Adrenal gland (tissue), 12 donors: ENCODE measurements around the gene HSD11B2. TPM values are rescaled to one million over a fixed set of nuclear protein-coding genes. Genes with fewer than 3 reads are reported as not detected.

Experiments
- DNase-seq, 7 donors: peaks; one replicate each; pipeline ENCODE4 v3.0.0-alpha.2; 2019 to 2020
- H3K27ac ChIP-seq, 5 donors: fragments of 200-600 bp; sonication (generic) in 4 of 5; 1 replicate in 3 of 5; 2 replicates in 2 of 5; pipeline versions ENCODE4 v1.5.1 to v1.8.0; 2016 to 2020; ENCODE audit warnings: mild to moderate bottlenecking in 1 of 5
- H3K27me3 ChIP-seq: fragments of 200-600 bp; 2 replicates; pipeline ENCODE4 v1.8.0; 2021
- H3K36me3 ChIP-seq, 2 donors: fragments of 200-600 bp; replicated peaks in 1 of 2; 1 replicate in 1 of 2; 2 replicates in 1 of 2; pipeline versions ENCODE4 v1.5.1 to v1.8.0; 2018 to 2022
- H3K4me1 ChIP-seq, 2 donors: fragments of 200-600 bp; replicated peaks in 1 of 2; 1 replicate in 1 of 2; 2 replicates in 1 of 2; pipeline versions ENCODE4 v1.5.1 to v1.8.0; 2018 to 2021
- H3K4me3 ChIP-seq, 4 donors: fragments of 200-600 bp; sonication (generic) in 3 of 4; one replicate each; pipeline ENCODE4 v1.5.1; 2016 to 2018
- H3K9me3 ChIP-seq, 3 donors: fragments of 200-600 bp; sonication (generic) in 1 of 3; replicated peaks in 1 of 3; 1 replicate in 2 of 3; 2 replicates in 1 of 3; pipeline versions ENCODE4 v1.5.1 to v1.8.0; 2016 to 2021
- CTCF ChIP-seq, 6 experiments: fragments of 450-650 bp in 4 of 6; fragments of 200-600 bp in 2 of 6; sonication (generic) in 1 of 6; IDR thresholded peaks; 1 replicate in 5 of 6; 2 replicates in 1 of 6; pipeline versions ENCODE4 v1.5.1 to v1.8.0; 2016 to 2021; ENCODE audit warnings: antibody characterized with exemption in 6 of 6, mild to moderate bottlenecking in 2 of 6, moderate library complexity in 1 of 6
- POLR2A ChIP-seq, 2 donors: fragments of 450-650 bp; IDR thresholded peaks; one replicate each; pipeline ENCODE4 v1.6.1; 2017; ENCODE audit warnings: antibody characterized with exemption in 2 of 2, mild to moderate bottlenecking in 2 of 2, moderate library complexity in 1 of 2
- WGBS, 4 donors: extraction: QIAGEN DNeasy Blood & Tissue Kit in 2 of 4; methylation state at CpG; one replicate each; pipeline versions ENCODE4 v1.1.5 to v1.1.7; 2013 to 2017; 5-methylcytosine and 5-hydroxymethylcytosine counted together
- intact Hi-C, 2 donors: fragments of 100-400 bp; cut with DNase I; formaldehyde crosslinking; loops; one replicate each; pipeline versions ENCODE4 v1.14.1 to v1.15.0; 2022 to 2023
- polyA plus RNA-seq, 3 donors: library from polyadenylated mRNA; stranded (reverse); fragments of 200-250 nt in 2 of 3; fragments of 350-450 nt in 1 of 3; fragmentation: Illumina TruSeq in 1 of 3; extraction: RNeasy Lipid Tissue Mini Kit (QIAGEN cat#74804) in 1 of 3; gene quantifications; one replicate each; pipeline ENCODE4 v1.2.3, GENCODE V29; 2013 to 2014
- total RNA-seq, 9 donors: library from RNA; depleted of rRNA in 4 of 9; stranded (reverse); fragments of >200 nt in 4 of 9; fragments of 120-200 nt in 1 of 9; fragmentation: NEBNext Ultra II Directional in 1 of 9; extraction: Animal tissue kit (Norgen Biotek cat#: 25700) in 1 of 9; gene quantifications; one replicate each; pipeline versions ENCODE4 v1.1.0 to v1.2.4, GENCODE V29; 2013 to 2023
- donor health status: healthy with polysubstance abuse.
- donor health status: Bipolar disorder and iron deficiency.
- donor health status: DM: yes; HTN: yes; CAD: no.
- donor health status: DM: no; HTN: no; CAD: no.
- donor health status: DM: no; HTN: no; CAD: no.
- donor health status: DM: yes; HTN: yes; CAD: no.

Gene HSD11B2
- total and polyA plus RNA-seq, 12 donors = 0.69 to 12.3 (median 4.0) TPM

GRCh38 chr16:67438824-67439393 is 8.0 kb downstream of the HSD11B2 start:
- WGBS, 4 donors = 93 to 96% (median 96%) methylated on average over 17 to 19 of the region's 19 CpGs
- TF ChIP-seq CTCF (IDR thresholded peaks at IDR 0.05) (no peak), POLR2A (IDR thresholded peaks at IDR 0.05) (no peak)
- H3K4me3 ChIP-seq = no peak overlapping the region
- intact Hi-C loops = no loop called here
- peaks cover 16 to 25% of the 10 kb centered on the region in 2 donors for H3K4me1 ChIP-seq
- H3K36me3 ChIP-seq = peaks cover 0 to 39% of the 10 kb centered on the region in 2 donors
- no peaks in the 10 kb centered on the region for H3K9me3 ChIP-seq
- no peak overlapping the region for H3K27ac ChIP-seq
- no peaks in the 10 kb centered on the region for H3K27me3 ChIP-seq
- DNase-seq = no peak

- TF ChIP-seq CTCF (IDR thresholded peaks at IDR 0.05) (no peak), POLR2A (IDR thresholded peaks at IDR 0.05) (no peak)
- peaks cover 40 to 49% of the 10 kb centered on the region in 2 donors for H3K4me1 ChIP-seq
- peak in 1 of 7 donors; percentile 84 for DNase-seq
- no peak overlapping the region for H3K4me3 ChIP-seq
- intact Hi-C loops = no loop called here
- no peaks in the 10 kb centered on the region for H3K9me3 ChIP-seq
- WGBS, 4 donors = 81 to 100% (median 90%) methylated on average over 2 to 17 of the region's 17 CpGs
- peaks cover 0 to 45% of the 10 kb centered on the region in 2 donors for H3K36me3 ChIP-seq
- H3K27me3 ChIP-seq = no peaks in the 10 kb centered on the region
- H3K27ac ChIP-seq = peak overlapping the region in 1 of 5 donors; percentile 85
Observed at GRCh38 chr16:67441271-67441753, 10.4 kb downstream of the HSD11B2 start.

DNA sequence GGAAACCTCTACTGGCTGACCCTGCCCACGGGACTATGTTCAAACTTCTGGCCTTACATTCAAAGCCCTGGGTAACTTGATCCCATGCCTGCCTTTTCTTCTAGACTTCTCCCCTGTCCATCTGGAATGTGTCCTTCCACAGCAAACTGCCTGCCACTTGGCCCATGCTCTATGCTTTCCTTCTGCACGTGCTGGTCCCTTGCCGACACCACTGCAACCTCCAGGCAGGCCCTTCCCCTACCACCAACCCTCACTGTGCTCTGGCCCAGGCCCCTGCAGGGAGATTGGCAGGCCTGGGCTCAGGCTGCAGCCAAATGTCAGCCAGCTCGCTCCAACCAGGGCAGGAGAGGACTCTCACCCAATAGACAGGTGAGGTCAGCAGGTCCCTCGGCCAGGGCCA is 11.0 kb downstream of the HSD11B2 start:
- no peak for DNase-seq
- TF ChIP-seq CTCF (IDR thresholded peaks at IDR 0.05) (no peak), POLR2A (IDR thresholded peaks at IDR 0.05) (no peak)
- Histone ChIP-seq H3K4me3 (no peak overlapping the region), H3K9me3 (no peaks in the 10 kb centered on the region), H3K27me3 (no peaks in the 10 kb centered on the region), H3K4me1 (peaks cover 46 to 55% of the 10 kb centered on the region in 2 donors), H3K27ac (peak overlapping the region in 1 of 5 donors; percentile 85), H3K36me3 (peaks cover 0 to 40% of the 10 kb centered on the region in 2 donors)
- intact Hi-C loops = no loop called here
- WGBS, 4 donors = 73 to 83% (median 75%) methylated on average over 5 of the region's 5 CpGs

DNA sequence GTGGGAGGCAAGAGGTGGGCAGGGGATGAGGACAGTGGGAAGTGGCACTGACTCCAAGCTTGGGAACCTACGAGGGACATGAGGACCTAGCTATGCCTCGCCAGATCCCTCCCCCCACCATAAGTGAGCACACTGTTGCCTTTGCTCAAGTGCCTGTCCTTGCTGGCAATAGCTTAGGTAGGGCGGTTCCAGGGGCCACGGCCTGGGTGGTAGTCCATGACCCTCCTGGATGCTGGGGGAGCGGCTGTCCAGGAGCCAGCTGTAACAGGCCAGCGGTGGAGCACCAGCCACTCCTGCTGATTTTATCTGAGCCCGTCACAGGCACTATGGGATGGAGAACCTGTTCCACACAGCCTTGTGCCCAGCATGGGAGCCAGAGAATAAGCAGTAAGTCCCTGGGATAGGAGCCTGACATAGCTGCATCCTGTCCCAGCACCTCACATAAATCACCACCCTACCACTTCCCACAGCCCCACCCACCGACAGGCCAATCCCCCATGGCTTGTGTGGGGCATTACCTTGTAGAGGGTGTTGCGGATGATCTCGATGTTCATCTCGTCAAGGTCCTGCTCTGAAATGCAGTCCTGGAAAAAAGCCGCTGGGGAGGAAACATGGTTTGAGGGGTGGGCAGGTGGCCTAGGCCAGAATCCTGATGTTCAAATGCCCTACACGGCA is 11.8 kb downstream of the HSD11B2 start:
- 60 to 71% (median 66%) methylated on average over 1 to 13 of the region's 13 CpGs for WGBS, 4 donors
- Histone ChIP-seq H3K27me3 (no peaks in the 10 kb centered on the region), H3K36me3 (peaks cover 0 to 32% of the 10 kb centered on the region in 2 donors), H3K4me1 (peaks cover 54 to 63% of the 10 kb centered on the region in 2 donors), H3K4me3 (no peak overlapping the region), H3K9me3 (no peaks in the 10 kb centered on the region), H3K27ac (peak overlapping the region in 4 of 5 donors; percentile 53 to 85 (median 76))
- TF ChIP-seq POLR2A (IDR thresholded peaks at IDR 0.05) (no peak), CTCF (IDR thresholded peaks at IDR 0.05) (no peak)
- intact Hi-C loops = no loop called here
- DNase-seq = no peak
